GM12872 (cell line): ENCODE measurements around the gene DPP6.

ENCODE experiments used
- TF ChIP-seq, protein P1 (sequence below): IDR thresholded peaks from 3 replicates; pipeline ENCODE4 v1.5.1; 2011; ENCODE audit warnings: low read depth, mild to moderate bottlenecking, low read length, moderate library complexity; ENCODE audit not compliant: insufficient read depth

DPP6 gene

GRCh38 chr7:154836021-154836448 is 783.8 kb downstream of the DPP6 start:
- TF ChIP-seq, protein P1, sequence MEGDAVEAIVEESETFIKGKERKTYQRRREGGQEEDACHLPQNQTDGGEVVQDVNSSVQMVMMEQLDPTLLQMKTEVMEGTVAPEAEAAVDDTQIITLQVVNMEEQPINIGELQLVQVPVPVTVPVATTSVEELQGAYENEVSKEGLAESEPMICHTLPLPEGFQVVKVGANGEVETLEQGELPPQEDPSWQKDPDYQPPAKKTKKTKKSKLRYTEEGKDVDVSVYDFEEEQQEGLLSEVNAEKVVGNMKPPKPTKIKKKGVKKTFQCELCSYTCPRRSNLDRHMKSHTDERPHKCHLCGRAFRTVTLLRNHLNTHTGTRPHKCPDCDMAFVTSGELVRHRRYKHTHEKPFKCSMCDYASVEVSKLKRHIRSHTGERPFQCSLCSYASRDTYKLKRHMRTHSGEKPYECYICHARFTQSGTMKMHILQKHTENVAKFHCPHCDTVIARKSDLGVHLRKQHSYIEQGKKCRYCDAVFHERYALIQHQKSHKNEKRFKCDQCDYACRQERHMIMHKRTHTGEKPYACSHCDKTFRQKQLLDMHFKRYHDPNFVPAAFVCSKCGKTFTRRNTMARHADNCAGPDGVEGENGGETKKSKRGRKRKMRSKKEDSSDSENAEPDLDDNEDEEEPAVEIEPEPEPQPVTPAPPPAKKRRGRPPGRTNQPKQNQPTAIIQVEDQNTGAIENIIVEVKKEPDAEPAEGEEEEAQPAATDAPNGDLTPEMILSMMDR: no peak

- TF ChIP-seq, protein P1: no peak
Measured at GRCh38 chr7:154837087-154837486, 784.9 kb downstream of the DPP6 start.

DNA sequence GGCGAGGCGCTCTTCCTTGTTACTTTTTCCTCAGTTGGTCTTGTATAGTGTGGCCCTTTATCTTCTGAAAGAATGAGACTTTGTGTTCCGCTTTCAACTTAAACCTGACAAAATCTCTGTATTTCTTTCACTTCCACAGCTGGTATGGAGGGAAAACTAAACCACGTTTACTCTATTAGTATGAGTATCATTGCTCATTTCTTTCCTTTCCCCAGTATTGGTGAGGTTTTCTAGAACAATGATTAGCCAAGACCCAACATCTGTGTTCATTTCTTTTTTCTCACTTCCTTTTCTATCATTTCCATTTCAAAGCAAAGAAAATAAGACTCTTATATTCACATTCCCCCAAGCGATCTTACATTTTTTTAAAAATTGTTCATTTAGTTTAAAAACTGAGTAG is 785.4 kb downstream of the DPP6 start:
- TF ChIP-seq, protein P1: no peak

- TF ChIP-seq, protein P1: no peak
Measured at GRCh38 chr7:154840086-154840485, 787.9 kb downstream of the DPP6 start.

GRCh38 chr7:154841731-154842331 is 789.6 kb downstream of the DPP6 start:
- TF ChIP-seq, protein P1: no peak

DNA sequence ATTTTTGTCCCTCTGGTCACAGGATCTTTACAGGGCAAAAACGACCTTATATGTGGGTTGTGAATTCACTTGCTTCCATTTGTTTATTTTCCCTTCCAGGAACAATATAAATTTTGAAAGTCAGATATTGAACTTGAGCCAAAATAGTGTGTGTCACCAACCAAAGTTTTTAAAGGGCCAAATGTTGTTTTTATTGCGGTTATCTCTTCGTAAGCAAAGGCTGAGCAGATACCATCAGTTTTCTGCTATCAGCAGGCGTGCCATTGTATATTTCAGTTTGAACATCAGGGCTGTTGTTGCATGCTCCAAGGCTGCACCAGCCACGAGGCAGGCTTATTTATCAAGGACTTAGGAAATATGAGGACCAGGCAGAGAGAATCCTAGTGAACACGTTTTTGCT is 790.4 kb downstream of the DPP6 start:
- TF ChIP-seq, protein P1: no peak

DNA sequence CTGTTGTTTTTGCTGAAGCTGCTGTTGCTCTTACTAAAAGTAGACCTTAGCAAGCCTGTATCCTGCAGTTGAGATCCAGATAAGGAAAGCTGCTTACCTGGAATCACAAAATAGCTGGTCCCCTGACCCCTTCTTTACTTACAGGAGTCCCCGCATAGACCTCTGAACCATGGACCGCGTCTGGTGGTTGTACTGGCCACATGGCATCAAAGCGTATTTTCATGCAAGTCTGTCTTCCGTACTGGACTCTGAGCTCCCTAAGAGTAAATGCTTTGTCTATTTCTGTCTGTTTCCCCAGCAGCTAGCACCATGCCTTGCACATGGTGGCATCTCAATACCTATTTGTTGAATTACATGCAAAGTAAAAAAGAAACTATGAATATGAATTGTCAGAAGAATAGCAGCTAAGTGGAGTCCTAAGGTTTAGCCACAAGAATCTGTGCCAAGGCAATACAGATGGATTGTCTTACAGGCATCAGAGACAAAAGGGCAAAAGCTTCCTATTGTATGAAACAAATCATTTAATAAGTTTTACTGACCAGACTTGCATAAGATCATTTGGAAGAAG is 791.6 kb downstream of the DPP6 start:
- TF ChIP-seq, protein P1: no peak
